ENCODE measurements around the gene RANBP1. TPM values are rescaled to one million over a fixed set of nuclear protein-coding genes. Genes with fewer than 3 reads are reported as not detected.

The RANBP1 gene
- total and polyA plus RNA-seq, 9 of the 15 experiments (the other 6 are each of a cell fraction or from before 2014, with no cell fraction given): 162 to 2,891 (median 1,289) TPM

DNA sequence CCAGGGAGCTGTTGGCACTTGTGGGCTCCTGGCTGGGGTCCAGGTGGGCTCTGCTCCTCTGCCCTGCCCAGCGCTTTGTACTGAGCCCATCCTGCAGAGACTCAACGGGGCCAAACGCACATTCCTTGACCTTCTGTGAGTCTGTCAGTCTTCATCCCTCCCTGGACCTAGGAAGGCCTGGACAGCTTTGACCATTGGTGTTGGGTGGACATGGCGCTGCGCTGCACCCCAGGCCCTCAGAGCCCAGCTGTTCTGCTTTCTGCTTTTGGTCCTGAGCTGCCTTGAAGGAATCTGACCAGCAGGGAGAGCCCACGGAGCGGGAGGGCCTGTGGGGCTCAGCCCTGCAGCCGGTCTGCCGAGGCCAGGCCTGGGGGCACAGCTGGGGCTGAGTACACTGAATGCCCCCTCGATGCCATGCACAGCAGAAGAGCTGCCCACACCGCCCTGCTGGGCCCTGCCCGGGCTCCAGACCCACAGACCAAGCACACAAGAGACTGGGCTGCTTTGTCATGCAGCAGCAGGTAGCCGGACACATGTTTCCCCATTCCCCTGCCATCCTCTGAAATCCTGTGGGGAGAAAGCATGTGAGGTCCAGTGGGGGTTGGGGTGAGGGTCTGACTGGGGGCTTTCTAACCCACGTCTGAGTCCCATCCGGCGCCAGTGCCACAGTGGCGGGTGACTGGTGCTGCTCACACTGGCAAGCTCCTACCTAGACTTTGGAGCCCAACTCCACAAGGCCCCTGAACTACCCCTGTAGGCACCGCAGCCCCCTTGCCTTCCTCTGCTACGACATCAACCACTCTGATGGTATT, 59.1 kb downstream of the RANBP1 start (continued):
- TF ChIP-seq, protein P1, sequence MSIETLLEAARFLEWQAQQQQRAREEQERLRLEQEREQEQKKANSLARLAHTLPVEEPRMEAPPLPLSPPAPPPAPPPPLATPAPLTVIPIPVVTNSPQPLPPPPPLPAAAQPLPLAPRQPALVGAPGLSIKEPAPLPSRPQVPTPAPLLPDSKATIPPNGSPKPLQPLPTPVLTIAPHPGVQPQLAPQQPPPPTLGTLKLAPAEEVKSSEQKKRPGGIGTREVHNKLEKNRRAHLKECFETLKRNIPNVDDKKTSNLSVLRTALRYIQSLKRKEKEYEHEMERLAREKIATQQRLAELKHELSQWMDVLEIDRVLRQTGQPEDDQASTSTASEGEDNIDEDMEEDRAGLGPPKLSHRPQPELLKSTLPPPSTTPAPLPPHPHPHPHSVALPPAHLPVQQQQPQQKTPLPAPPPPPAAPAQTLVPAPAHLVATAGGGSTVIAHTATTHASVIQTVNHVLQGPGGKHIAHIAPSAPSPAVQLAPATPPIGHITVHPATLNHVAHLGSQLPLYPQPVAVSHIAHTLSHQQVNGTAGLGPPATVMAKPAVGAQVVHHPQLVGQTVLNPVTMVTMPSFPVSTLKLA (conservative IDR thresholded peaks at IDR 0.05): no peak
- TF ChIP-seq ZNF24 (IDR thresholded peaks at IDR 0.05): no peak
- TF ChIP-seq LEF1 (IDR thresholded peaks at IDR 0.05): no peak
- TF ChIP-seq PML (IDR thresholded peaks at IDR 0.05; ENCODE audit: low read length): no peak
- TF ChIP-seq RBM15 (IDR thresholded peaks at IDR 0.05; ENCODE audit: insufficient read depth, low read length): no peak
- TF ChIP-seq ZNF140 (CRISPR knock-in tag; IDR thresholded peaks at IDR 0.05): no peak
- no peak for TF ChIP-seq COPS2 (conservative IDR thresholded peaks at IDR 0.05)
- TF ChIP-seq PCBP1 (IDR thresholded peaks at IDR 0.05; ENCODE audit: low read depth, low read length, poor library complexity, severe bottlenecking): no peak
- TF ChIP-seq POLR2B (IDR thresholded peaks at IDR 0.05; ENCODE audit: low read depth, partially characterized antibody): no peak
- TF ChIP-seq RNF2 (IDR thresholded peaks at IDR 0.05): no peak
- TF ChIP-seq ZNF707 (CRISPR knock-in tag; conservative IDR thresholded peaks at IDR 0.05): no peak
- no peak for TF ChIP-seq RBM25 (IDR thresholded peaks at IDR 0.05; ENCODE audit: low read depth, low read length, severe bottlenecking)
- TF ChIP-seq ZNF12 (CRISPR knock-in tag; IDR thresholded peaks at IDR 0.05): no peak
- TF ChIP-seq, protein P2, sequence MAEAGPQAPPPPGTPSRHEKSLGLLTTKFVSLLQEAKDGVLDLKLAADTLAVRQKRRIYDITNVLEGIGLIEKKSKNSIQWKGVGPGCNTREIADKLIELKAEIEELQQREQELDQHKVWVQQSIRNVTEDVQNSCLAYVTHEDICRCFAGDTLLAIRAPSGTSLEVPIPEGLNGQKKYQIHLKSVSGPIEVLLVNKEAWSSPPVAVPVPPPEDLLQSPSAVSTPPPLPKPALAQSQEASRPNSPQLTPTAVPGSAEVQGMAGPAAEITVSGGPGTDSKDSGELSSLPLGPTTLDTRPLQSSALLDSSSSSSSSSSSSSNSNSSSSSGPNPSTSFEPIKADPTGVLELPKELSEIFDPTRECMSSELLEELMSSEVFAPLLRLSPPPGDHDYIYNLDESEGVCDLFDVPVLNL (CRISPR knock-in tag; IDR thresholded peaks at IDR 0.05; ENCODE audit: low read depth): no peak
- TF ChIP-seq ATF1 (CRISPR knock-in tag; IDR thresholded peaks at IDR 0.05): no peak
- no peak for TF ChIP-seq ATF1 (tag; IDR thresholded peaks at IDR 0.05)
- TF ChIP-seq ILF3 (IDR thresholded peaks at IDR 0.05; ENCODE audit: borderline replicate concordance): no peak
- no peak for TF ChIP-seq ZNF778 (CRISPR knock-in tag; IDR thresholded peaks at IDR 0.05)
- TF ChIP-seq CREM (IDR thresholded peaks at IDR 0.05; ENCODE audit: low read depth): no peak
- no peak for TF ChIP-seq ZNF277 (CRISPR knock-in tag; IDR thresholded peaks at IDR 0.05; ENCODE audit: borderline replicate concordance)
- no peak for TF ChIP-seq RHOXF2B (CRISPR knock-in tag; conservative IDR thresholded peaks at IDR 0.05)
- TF ChIP-seq DACH1 (IDR thresholded peaks at IDR 0.05; ENCODE audit: partially characterized antibody): peak; percentile 80
- no peak for TF ChIP-seq CREB1 (IDR thresholded peaks at IDR 0.05)
- no peak for TF ChIP-seq CREB1 (CRISPR knock-in tag; IDR thresholded peaks at IDR 0.05)
- no peak for TF ChIP-seq HNRNPL (IDR thresholded peaks at IDR 0.05; ENCODE audit: low read depth, low read length)
- TF ChIP-seq ZC3H11A (IDR thresholded peaks at IDR 0.05; ENCODE audit: low read depth, low read length): no peak
- peak; percentile 67 for TF ChIP-seq SPI1 (IDR thresholded peaks at IDR 0.05; ENCODE audit: borderline replicate concordance, low read depth, low read length)
- no peak for TF ChIP-seq SIX5 (IDR thresholded peaks at IDR 0.05; ENCODE audit: borderline replicate concordance in 1 of 2, insufficient read depth in 1 of 2, low read depth in 1 of 2, low read length in 2 of 2)
- TF ChIP-seq ARHGAP35 (IDR thresholded peaks at IDR 0.05; ENCODE audit: partially characterized antibody): no peak

Measured in K562 (cell line).